ENCODE results near the gene GOT1. TPM values are rescaled to one million over a fixed set of nuclear protein-coding genes. Genes with fewer than 3 reads are reported as not detected.

Gene GOT1
- total RNA-seq, 1 experiment from 2014 or later: 59.8 TPM

DNA sequence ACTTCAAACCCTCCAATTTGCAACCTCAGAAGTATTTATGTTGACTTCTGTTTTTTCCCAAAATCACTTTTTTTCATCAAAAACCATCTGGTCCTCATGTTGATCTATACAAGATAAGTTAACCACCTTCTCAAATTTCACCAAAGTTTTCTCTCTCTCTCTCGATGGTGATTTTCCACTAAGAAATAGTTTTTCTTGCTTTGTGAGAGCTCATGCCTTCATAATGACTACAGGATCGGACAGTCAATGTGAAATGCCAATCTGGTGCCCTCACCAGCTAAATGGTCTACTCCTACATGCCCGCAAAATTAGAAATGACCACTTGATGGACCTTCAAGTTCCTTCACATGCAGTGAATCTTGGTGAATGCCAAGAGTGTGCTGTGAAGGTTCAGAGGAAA is 60.9 kb downstream of the GOT1 start:
- H3K27me3 ChIP-seq (replicated peaks; ENCODE audit: control insufficient read depth, insufficient read depth, low read length): no peaks in the 10 kb centered on the region
- intact Hi-C loops (cut with micrococcal nuclease; ENCODE audit: unreplicated experiment): loop anchor here (10.0 kb wide), 1 partner anchor 905 kb away; no protein-coding TSS in a partner anchor
- no peaks in the 10 kb centered on the region for H3K4me1 ChIP-seq
- no peaks in the 10 kb centered on the region for H3K4me1 Mint-ChIP-seq (ENCODE audit: low read depth, unreplicated experiment)
- no peaks in the 10 kb centered on the region for H3K36me3 ChIP-seq (ENCODE audit: control insufficient read depth, insufficient read depth, low read length)
- H3K9me3 Mint-ChIP-seq (ENCODE audit: unreplicated experiment): no peaks in the 10 kb centered on the region
- no peaks in the 10 kb centered on the region for H3K36me3 Mint-ChIP-seq (ENCODE audit: insufficient read depth, unreplicated experiment)
- peaks cover 14% of the 10 kb centered on the region for H3K27me3 Mint-ChIP-seq (ENCODE audit: insufficient read depth, unreplicated experiment)
- no TSS peak for BruUV-seq (replicated peaks)
- CTCF ChIA-PET: no interaction called here
- no peak overlapping the region for H3K4me3 ChIP-seq (ENCODE audit: low read depth, low read length)
- H3K27ac Mint-ChIP-seq (ENCODE audit: unreplicated experiment): no peak overlapping the region
- TF ChIP-seq, protein P1, sequence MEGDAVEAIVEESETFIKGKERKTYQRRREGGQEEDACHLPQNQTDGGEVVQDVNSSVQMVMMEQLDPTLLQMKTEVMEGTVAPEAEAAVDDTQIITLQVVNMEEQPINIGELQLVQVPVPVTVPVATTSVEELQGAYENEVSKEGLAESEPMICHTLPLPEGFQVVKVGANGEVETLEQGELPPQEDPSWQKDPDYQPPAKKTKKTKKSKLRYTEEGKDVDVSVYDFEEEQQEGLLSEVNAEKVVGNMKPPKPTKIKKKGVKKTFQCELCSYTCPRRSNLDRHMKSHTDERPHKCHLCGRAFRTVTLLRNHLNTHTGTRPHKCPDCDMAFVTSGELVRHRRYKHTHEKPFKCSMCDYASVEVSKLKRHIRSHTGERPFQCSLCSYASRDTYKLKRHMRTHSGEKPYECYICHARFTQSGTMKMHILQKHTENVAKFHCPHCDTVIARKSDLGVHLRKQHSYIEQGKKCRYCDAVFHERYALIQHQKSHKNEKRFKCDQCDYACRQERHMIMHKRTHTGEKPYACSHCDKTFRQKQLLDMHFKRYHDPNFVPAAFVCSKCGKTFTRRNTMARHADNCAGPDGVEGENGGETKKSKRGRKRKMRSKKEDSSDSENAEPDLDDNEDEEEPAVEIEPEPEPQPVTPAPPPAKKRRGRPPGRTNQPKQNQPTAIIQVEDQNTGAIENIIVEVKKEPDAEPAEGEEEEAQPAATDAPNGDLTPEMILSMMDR (IDR thresholded peaks at IDR 0.05; ENCODE audit: insufficient read depth in 1 of 2, low read depth in 1 of 2, low read length in 1 of 2, severe bottlenecking in 1 of 2, unreplicated experiment in 1 of 2): no peak
- POLR2A ChIA-PET: no interaction called here
- no peak overlapping the region for H3K4me3 Mint-ChIP-seq (ENCODE audit: unreplicated experiment)
- DNase-seq: no peak
- H3K9me3 ChIP-seq: no peaks in the 10 kb centered on the region

DNA sequence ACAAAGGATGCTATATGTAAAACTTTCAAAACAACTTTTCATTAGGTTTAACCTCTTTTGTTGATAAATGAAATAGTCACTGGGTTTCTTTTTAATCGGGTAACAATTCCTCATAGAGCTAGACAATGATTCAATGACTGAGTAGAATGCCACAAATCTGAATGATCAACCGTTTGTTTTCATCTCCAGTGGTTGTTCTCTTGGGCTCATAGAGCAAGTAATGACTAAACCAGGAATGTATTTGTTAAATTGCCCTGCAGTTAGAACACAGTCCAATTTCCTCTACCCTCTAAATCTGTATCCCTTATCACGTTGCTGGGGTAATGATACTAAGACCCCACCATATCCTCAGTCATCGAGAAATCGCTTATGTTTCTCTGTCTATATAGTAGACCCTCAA is 61.3 kb downstream of the GOT1 start:
- H3K36me3 ChIP-seq (ENCODE audit: control insufficient read depth, insufficient read depth, low read length): no peaks in the 10 kb centered on the region
- intact Hi-C loops (cut with micrococcal nuclease; ENCODE audit: unreplicated experiment): loop anchor here (10.0 kb wide), 1 partner anchor 904 kb away; no protein-coding TSS in a partner anchor
- Mint-ChIP-seq H3K27ac (ENCODE audit: unreplicated experiment) (no peak overlapping the region), H3K4me3 (ENCODE audit: unreplicated experiment) (no peak overlapping the region), H3K27me3 (ENCODE audit: insufficient read depth, unreplicated experiment) (peaks cover 14% of the 10 kb centered on the region), H3K36me3 (ENCODE audit: insufficient read depth, unreplicated experiment) (no peaks in the 10 kb centered on the region), H3K9me3 (ENCODE audit: unreplicated experiment) (no peaks in the 10 kb centered on the region), H3K4me1 (ENCODE audit: low read depth, unreplicated experiment) (no peaks in the 10 kb centered on the region)
- DNase-seq: no peak
- H3K27me3 ChIP-seq (replicated peaks; ENCODE audit: control insufficient read depth, insufficient read depth, low read length): no peaks in the 10 kb centered on the region
- CTCF ChIA-PET: no interaction called here
- TF ChIP-seq, protein P1 (IDR thresholded peaks at IDR 0.05; ENCODE audit: insufficient read depth in 1 of 2, low read depth in 1 of 2, low read length in 1 of 2, severe bottlenecking in 1 of 2, unreplicated experiment in 1 of 2): no peak
- no peaks in the 10 kb centered on the region for H3K9me3 ChIP-seq
- no TSS peak for BruUV-seq (replicated peaks)
- POLR2A ChIA-PET: no interaction called here
- H3K4me3 ChIP-seq (ENCODE audit: low read depth, low read length): no peak overlapping the region
- H3K4me1 ChIP-seq: no peaks in the 10 kb centered on the region

DNA sequence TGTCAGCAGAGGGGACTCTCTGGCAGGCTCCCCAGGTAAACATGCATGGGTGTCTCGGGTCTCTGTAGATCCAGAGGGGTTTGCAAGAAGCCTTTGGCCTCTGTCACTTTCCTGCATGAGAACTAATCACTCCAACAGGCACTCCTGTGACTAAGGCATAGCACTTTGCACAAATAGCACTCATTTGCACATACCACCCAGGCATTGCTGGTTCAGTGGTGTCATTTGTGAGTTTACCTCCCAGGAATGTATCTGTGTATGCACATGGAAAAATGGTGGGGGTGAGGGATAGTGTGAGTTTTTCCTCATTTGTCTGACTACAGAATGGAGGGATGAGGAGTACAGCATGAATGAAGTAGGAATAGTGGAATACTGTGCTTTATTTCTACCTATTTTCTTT is 61.8 kb downstream of the GOT1 start:
- intact Hi-C loops (cut with micrococcal nuclease; ENCODE audit: unreplicated experiment): loop anchor here (10.0 kb wide), 1 partner anchor 904 kb away; no protein-coding TSS in a partner anchor
- Histone ChIP-seq H3K27me3 (replicated peaks; ENCODE audit: control insufficient read depth, insufficient read depth, low read length) (no peaks in the 10 kb centered on the region), H3K4me1 (no peaks in the 10 kb centered on the region), H3K9me3 (no peaks in the 10 kb centered on the region), H3K36me3 (ENCODE audit: control insufficient read depth, insufficient read depth, low read length) (no peaks in the 10 kb centered on the region), H3K4me3 (ENCODE audit: low read depth, low read length) (no peak overlapping the region)
- H3K4me3 Mint-ChIP-seq (ENCODE audit: unreplicated experiment): no peak overlapping the region
- H3K36me3 Mint-ChIP-seq (ENCODE audit: insufficient read depth, unreplicated experiment): no peaks in the 10 kb centered on the region
- H3K9me3 Mint-ChIP-seq (ENCODE audit: unreplicated experiment): no peaks in the 10 kb centered on the region
- no peak overlapping the region for H3K27ac Mint-ChIP-seq (ENCODE audit: unreplicated experiment)
- ChIA-PET CTCF (no interaction called here), POLR2A (no interaction called here)
- TF ChIP-seq, protein P1 (IDR thresholded peaks at IDR 0.05; ENCODE audit: insufficient read depth in 1 of 2, low read depth in 1 of 2, low read length in 1 of 2, severe bottlenecking in 1 of 2, unreplicated experiment in 1 of 2): no peak
- no peak for DNase-seq
- H3K4me1 Mint-ChIP-seq (ENCODE audit: low read depth, unreplicated experiment): no peaks in the 10 kb centered on the region
- no TSS peak for BruUV-seq (replicated peaks)
- H3K27me3 Mint-ChIP-seq (ENCODE audit: insufficient read depth, unreplicated experiment): peaks cover 14% of the 10 kb centered on the region

Measured in Caco-2 (cell line).